22Rv1 (cell line): ENCODE data around the gene CAMK2D.

Experiments
- ZFX ChIP-seq: fragments of 450-650 bp; IDR thresholded peaks from 2 replicates; pipeline ENCODE4 v1.6.1; 2017; ENCODE audit warnings: antibody characterized with exemption, borderline replicate concordance
- TF ChIP-seq, protein P1 (sequence below): fragments of 450-650 bp; IDR thresholded peaks from 2 replicates; pipeline ENCODE4 v1.5.1; 2017; ENCODE audit warnings: mild to moderate bottlenecking

GRCh38 chr4:113684534-113685091 lies 76.9 kb downstream of the CAMK2D start:
- TF ChIP-seq, protein P1, sequence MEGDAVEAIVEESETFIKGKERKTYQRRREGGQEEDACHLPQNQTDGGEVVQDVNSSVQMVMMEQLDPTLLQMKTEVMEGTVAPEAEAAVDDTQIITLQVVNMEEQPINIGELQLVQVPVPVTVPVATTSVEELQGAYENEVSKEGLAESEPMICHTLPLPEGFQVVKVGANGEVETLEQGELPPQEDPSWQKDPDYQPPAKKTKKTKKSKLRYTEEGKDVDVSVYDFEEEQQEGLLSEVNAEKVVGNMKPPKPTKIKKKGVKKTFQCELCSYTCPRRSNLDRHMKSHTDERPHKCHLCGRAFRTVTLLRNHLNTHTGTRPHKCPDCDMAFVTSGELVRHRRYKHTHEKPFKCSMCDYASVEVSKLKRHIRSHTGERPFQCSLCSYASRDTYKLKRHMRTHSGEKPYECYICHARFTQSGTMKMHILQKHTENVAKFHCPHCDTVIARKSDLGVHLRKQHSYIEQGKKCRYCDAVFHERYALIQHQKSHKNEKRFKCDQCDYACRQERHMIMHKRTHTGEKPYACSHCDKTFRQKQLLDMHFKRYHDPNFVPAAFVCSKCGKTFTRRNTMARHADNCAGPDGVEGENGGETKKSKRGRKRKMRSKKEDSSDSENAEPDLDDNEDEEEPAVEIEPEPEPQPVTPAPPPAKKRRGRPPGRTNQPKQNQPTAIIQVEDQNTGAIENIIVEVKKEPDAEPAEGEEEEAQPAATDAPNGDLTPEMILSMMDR, result peak; percentile 58
- no peak for TF ChIP-seq ZFX
